ENCODE data around the gene NEURL1B.

NEURL1B gene

DNA sequence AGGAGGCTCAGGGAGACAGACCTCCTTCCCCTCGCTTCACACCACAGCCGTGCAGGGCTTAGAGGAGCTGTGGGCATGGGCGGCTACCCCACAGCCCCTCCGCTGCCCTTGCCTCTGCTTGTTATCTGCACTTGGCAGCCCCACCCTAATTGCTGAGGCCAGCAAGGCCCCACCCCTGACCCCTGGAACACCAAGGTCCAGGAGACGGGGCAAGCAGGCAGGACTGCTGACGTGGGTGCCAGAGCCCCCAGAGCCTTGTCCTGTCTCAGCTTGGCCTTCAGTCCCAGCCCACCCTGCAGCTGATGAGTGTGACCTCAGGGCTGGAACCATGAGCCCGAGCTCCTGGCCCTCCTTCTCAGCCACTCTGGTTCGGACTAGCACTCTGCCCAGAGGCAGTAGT is 29.1 kb upstream of the NEURL1B start:
- DNase-seq, result no peak

- DNase-seq, result no peak
Measured at GRCh38 chr5:172612771-172613170, 28.3 kb upstream of the NEURL1B start.

DNA sequence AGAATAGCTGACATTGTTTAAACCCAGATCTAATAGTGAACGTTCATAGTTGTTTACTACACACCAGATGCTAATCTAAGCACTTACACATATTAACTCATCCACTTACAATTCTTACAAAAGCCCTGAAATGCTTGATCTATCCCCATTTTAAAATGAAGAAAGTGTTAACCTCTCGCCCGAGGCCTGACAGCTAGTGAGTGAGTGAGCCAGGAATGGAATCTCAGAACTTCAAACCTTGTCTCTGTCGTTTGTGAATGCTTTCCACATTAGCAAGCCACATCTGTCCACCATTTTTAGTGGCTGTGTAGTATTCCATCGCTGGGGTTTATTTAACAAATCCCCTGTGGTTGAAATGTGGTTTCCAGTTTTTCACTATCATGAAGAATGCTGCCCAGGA is 24.9 kb upstream of the NEURL1B start:
- no peak for DNase-seq

DNA sequence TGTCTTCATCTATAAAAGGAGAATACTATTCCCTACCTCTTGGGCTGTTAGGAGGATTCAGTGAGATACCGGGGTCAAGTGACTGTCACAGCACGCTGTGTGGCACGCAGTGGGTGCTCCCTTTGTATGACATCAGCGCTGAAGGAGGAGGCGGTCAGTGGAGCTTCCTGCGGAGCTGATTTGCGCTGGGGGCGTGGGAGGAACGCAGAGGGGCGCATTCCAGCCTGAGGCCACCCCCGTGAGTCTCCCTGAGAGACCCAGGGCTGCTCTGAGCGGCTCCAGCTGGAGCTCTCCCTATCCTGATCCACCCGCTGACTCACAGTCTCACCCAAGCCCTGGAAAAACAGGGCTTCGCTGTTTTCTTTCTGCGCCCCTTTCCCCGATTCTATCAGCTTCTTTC is 24.3 kb upstream of the NEURL1B start:
- DNase-seq, result no peak

DNA sequence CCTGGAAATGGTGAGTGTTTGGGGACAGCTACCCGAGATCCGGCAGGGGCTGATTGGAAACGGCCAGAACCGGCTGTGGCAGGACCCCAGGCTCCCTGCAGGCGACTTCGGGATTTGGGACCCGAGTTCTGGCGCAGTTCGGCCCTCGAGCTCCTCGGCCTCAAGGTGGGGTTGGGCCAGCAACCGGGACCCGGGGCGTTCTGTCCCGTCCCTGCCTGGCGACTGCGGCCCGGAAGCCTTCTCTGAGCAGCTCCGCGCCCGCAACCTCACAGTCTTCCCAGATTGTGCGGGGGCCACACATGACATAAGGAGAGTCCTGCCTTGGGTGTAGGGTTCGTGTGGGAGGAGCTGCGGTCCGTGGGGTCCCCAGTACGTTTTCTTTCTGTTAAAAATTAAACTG is 23.2 kb upstream of the NEURL1B start:
- no peak for DNase-seq

DNA sequence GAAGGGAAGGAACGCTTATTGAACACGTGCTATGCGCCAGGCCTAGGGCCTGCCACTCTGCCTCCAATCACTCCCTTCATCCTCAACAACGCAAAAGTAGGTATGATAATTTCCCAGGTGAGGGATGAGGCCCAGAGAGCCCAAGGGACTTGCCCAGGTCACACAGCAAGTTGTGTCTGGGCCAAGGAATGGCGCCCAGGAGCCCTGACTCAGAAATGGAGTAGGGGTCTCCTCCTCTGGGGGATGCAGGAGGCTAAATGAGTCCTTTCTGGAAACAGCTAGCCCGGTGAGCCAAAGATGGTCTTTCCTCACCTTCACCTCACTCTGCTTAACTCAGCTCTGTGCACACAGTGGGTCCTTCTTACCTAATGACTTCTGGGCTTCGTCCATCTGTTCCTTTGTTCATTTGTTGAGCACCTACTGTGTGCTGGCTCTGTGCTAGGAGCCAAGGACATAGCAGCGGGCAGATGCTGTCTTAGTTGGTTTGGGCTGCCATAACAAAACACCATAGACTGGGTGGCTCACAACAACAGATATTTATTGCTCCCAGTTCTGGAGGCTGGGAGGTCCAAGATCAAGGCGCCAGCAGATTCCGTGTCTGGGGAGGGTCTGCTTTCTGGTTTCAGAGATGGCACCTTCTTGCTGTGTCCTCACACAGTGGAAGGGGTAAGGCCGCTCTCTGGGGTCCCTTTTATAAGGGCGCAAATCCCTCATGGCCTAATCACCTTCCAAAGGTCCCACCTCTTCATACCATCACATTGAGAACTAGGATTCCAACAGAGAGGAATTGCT is 22.3 kb upstream of the NEURL1B start:
- DNase-seq, result no peak

GRCh38 chr5:172620506-172620905 is 20.6 kb upstream of the NEURL1B start:
- no peak for DNase-seq

GRCh38 chr5:172622091-172623046 is 18.7 kb upstream of the NEURL1B start:
- no peak for DNase-seq

DNA sequence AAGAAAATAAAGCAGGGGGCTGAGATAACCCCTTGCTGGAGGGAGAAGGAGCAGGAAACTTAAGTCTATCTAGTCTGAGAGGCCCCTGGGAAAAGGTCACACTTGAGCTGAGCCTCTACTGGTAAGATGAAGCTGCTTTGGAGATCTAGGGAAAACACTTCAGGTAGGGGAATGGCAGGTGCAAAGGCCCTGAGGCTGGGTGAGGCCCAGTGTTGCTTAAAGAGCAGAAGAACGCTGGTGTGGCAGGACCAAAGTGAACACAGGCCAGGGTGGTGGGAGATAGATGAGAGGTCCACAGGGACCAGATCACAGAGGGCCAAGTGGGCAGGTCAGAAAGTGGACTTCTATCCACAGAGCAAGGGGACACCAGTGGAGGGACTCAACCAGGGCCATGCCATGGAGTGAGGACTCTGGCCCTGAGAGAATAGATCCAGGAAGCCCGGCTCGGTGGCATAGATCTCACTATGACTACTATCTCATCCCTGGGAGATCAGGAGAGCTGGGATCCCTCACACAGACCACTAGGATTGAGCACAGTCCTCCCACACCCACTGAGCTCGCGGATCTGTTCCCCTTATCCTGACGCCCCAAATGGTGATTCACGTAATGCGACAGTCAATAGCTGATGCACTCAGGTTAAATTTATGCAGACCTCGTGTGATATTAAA is 17.6 kb upstream of the NEURL1B start:
- DNase-seq, result no peak

- DNase-seq, result no peak
Measured at GRCh38 chr5:172624083-172624995, 16.7 kb upstream of the NEURL1B start.

GRCh38 chr5:172624996-172625964 is 15.8 kb upstream of the NEURL1B start:
- DNase-seq, result no peak

GRCh38 chr5:172626031-172626581 is 15.0 kb upstream of the NEURL1B start:
- DNase-seq, result no peak

GRCh38 chr5:172630082-172630481 is 11.0 kb upstream of the NEURL1B start:
- DNase-seq, result no peak

DNA sequence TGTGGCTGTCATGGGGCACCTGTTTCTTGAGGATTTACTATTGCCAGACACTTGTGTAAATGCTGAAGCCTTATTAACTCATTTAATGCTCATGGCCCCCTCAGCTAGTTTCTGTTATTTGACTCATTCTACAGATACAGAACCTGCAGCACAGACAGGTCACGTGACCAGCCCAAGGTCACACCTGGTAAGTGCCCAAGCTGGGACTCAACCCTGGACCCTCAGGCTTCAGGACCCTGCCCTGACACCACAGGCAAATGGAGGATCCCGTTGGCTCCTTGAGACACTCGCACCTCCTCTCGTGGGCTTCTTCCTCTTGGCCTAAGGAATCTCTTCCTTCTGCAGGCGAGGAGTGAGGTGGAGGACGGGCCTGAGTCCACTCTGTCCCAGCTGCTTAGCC is 10.6 kb upstream of the NEURL1B start:
- no peak for DNase-seq

DNA sequence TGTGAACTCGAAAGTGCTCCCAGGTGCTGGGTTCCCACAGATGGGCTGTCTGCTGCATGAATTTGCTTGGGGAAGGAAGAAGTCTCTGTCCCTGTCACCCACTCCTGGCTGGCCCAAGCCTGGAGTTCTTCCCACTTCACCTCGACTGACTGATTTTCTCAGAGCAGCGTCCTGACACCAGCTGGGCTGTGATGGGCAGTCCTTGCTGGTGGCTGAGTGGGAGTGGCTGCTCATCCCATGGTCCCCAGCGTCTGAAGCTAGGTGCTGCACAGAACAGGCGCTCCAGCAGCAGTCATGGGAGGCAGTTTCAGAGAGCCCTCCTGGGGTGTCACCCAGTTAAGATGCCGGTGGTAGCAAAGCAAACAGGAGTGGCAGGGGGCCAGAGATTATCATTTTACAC is 10.1 kb upstream of the NEURL1B start:
- no peak for DNase-seq

DNA sequence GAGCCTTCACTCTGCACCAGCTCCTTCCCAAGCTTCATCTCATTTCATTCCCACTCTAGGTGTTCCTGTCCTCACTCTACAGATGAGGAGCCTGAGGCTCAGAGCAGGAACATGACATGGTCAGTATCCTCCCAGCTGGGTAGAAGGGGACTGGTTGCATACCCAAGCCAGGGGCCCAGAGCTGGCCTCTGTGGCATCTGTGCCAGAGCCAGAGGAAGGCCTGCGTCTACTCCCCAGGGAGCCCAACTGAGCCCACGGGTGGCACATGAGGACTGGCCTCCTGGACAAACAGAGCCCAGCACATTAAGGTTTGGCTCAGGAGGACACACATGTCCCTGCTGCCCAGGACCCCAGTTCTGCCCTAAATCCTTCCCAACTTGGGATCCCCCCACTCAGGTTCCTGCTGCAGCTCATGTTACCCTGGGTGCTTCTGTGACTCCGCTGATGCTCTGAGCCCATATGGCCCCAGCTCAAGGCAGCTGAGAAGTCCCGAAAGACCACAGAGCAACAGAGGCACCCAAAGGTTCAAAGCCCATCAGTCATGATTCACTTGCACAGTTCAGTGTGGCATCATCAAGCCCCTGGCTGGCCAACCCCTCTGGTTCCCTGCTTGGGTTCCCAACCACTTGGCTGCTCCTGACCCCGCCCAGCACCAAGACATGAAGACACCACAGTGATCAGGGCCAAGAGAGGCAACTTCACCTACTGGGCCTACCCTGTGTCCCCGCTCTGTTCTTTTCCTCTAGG is 8.5 kb upstream of the NEURL1B start:
- DNase-seq, result no peak

GRCh38 chr5:172633403-172633970 is 7.6 kb upstream of the NEURL1B start:
- no peak for DNase-seq

- no peak for DNase-seq
Measured at GRCh38 chr5:172634106-172634899, 6.8 kb upstream of the NEURL1B start.

DNA sequence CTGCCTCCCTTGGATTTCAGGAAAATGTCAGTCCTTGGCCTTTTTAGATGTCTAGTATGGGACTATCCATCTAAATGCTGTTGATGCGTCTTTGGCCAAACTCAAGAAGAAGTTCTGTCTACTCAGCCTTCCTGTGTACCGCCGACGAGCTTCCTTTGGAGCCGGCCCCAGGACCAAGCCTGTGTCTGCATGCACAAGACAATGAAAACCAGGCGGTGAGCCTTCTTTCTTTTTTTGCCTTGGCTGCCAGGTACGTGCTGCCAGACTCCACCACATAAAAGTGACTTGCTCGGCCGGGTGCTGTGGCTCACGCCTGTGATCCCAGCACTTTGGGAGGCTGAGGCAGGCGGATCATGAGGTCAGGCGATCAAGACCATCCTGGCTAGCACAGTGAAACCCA is 6.0 kb upstream of the NEURL1B start:
- DNase-seq, result no peak

Measured in CD4-positive, alpha-beta T cell treated with Interleukin-12 subunit alpha and Interleukin-12 subunit beta, for 1 hour (primary cell).